Mammary epithelial cell (primary cell): ENCODE results near the gene CCNE1.

ENCODE experiments used
- CTCF ChIP-seq, 2 donors: IDR thresholded peaks in 1 of 2; conservative IDR thresholded peaks in 1 of 2; 2 replicates each; pipeline ENCODE4 v1.5.1; 2011 to 2012; ENCODE audit warnings: inconsistent platforms in 2 of 2, low read length in 2 of 2, mild to moderate bottlenecking in 2 of 2, control low read depth in 1 of 2, low read depth in 1 of 2; ENCODE audit not compliant: insufficient read depth in 1 of 2; ENCODE audit errors: extremely low read depth in 1 of 2
- EZH2 ChIP-seq: IDR thresholded peaks from 2 replicates; pipeline ENCODE4 v1.6.1; 2012; ENCODE audit warnings: low read length, inconsistent platforms, borderline replicate concordance

- no peak for TF ChIP-seq CTCF (conservative IDR thresholded peaks at IDR 0.05 in 1 of 2, IDR thresholded peaks at IDR 0.05 in 1 of 2; ENCODE audit: extremely low read depth in 1 of 2, insufficient read depth in 1 of 2, low read depth in 1 of 2, low read length in 2 of 2)
- TF ChIP-seq EZH2 = no peak
Observed at GRCh38 chr19:29858621-29859020, 46.8 kb downstream of the CCNE1 start.
